Loucy (cell line): ENCODE results near the gene C12orf56.

Experiments
- CTCF ChIP-seq: fragments of 200-600 bp; sonication (generic); conservative IDR thresholded peaks from 2 replicates; pipeline ENCODE4 v1.5.1; 2014; ENCODE audit warnings: mild to moderate bottlenecking, antibody characterized with exemption, low read length
- EZH2phosphoT487 ChIP-seq: fragments of 200-600 bp; IDR thresholded peaks from 2 replicates; pipeline ENCODE4 v1.6.1; 2018; ENCODE audit warnings: antibody characterized with exemption, mild to moderate bottlenecking, moderate library complexity, borderline replicate concordance

GRCh38 chr12:64240781-64241180, 149.8 kb downstream of the C12orf56 start:
- TF ChIP-seq CTCF (no peak), EZH2phosphoT487 (no peak)
